T-cell (primary cell): ENCODE results near the gene ZFP3. TPM values are rescaled to one million over a fixed set of nuclear protein-coding genes. Genes with fewer than 3 reads are reported as not detected.
"Not testable (repeated sequence)": the region's sequence is repeated elsewhere in the genome, so short reads cannot be mapped to it uniquely, and the experiment has no call there.

Experiments used
- ATAC-seq, 4 experiments: fragments of 200-7000 bp in 3 of 4; fragments of 150-1000 bp in 1 of 4; cut with Tn5 transposase; replicated peaks in 1 of 4; 1 replicate in 3 of 4; 2 replicates in 1 of 4; pipeline ENCODE4 v1.10.0; 2021; ENCODE audit warnings: moderate library complexity in 3 of 4, mild to moderate bottlenecking in 2 of 4, moderate number of reproducible peaks in 1 of 4
- CTCF ChIA-PET, 2 donors: fragments of 300-600 bp; sonication (Branson Sonifier 250); formaldehyde crosslinking; loops; one replicate each; lab custom pipeline; 2022; ENCODE audit warnings: antibody characterized with exemption in 2 of 2; lab: Charles Lee
- POLR2A ChIA-PET, 2 donors: fragments of 300-600 bp; sonication (Branson Sonifier 250); formaldehyde crosslinking; loops; one replicate each; lab custom pipeline; 2022; ENCODE audit warnings: antibody characterized with exemption in 2 of 2; lab: Charles Lee
- DNase-seq, 35 experiments: peaks; one replicate each; pipeline versions ENCODE4 v3.0.0 to v3.0.0-alpha.2; 2013 to 2023
- H3K27ac ChIP-seq: one replicate; pipeline ENCODE4 v1.5.1; 2013; ENCODE audit warnings: low read length
- H3K27me3 ChIP-seq, 2 experiments: replicated peaks in 1 of 2; 1 replicate in 1 of 2; 2 replicates in 1 of 2; pipeline versions ENCODE4 v1.6.1 to v1.7.0; 2013; ENCODE audit warnings: low read length in 1 of 2, mixed read lengths in 1 of 2; ENCODE audit not compliant: control insufficient read depth in 2 of 2, insufficient read depth in 2 of 2; ENCODE audit errors: extremely low read depth in 1 of 2
- H3K36me3 ChIP-seq, 2 donors: 1 replicate in 1 of 2; 2 replicates in 1 of 2; pipeline versions ENCODE4 v1.6.1 to v1.7.0; 2013; ENCODE audit warnings: low read length in 1 of 2; ENCODE audit not compliant: control insufficient read depth in 2 of 2, insufficient read depth in 1 of 2; ENCODE audit errors: extremely low read depth in 1 of 2
- H3K4me1 ChIP-seq, 2 experiments: 1 replicate in 1 of 2; 2 replicates in 1 of 2; pipeline versions ENCODE4 v1.6.1 to v1.7.0; 2013; ENCODE audit warnings: low read length in 2 of 2, mixed read lengths in 1 of 2; ENCODE audit not compliant: insufficient read depth in 2 of 2, control insufficient read depth in 1 of 2; ENCODE audit errors: extremely low read depth in 1 of 2
- H3K4me3 ChIP-seq, 2 donors: 1 replicate in 1 of 2; 2 replicates in 1 of 2; pipeline versions ENCODE4 v1.5.1 to v1.7.0; 2013; ENCODE audit warnings: mild to moderate bottlenecking in 2 of 2, low read length in 1 of 2, moderate library complexity in 1 of 2; ENCODE audit not compliant: control insufficient read depth in 1 of 2; ENCODE audit errors: extremely low read depth in 1 of 2
- H3K9me3 ChIP-seq: 2 replicates; pipeline ENCODE4 v1.7.0; 2013
- H3K27ac Mint-ChIP-seq, 2 donors: one replicate each; pipeline ENCODE4 v1.8.0; 2020 to 2021; ENCODE audit warnings: mild to moderate bottlenecking in 2 of 2, mixed read lengths in 2 of 2
- H3K27me3 Mint-ChIP-seq, 2 donors: one replicate each; pipeline ENCODE4 v1.8.0; 2021 to 2022; ENCODE audit warnings: mixed read lengths in 2 of 2
- H3K36me3 Mint-ChIP-seq: one replicate; pipeline ENCODE4 v1.8.0; 2021; ENCODE audit warnings: mixed read lengths
- H3K4me1 Mint-ChIP-seq, 3 donors: one replicate each; pipeline ENCODE4 v1.8.0; 2020 to 2022; ENCODE audit warnings: mixed read lengths in 3 of 3, mild to moderate bottlenecking in 1 of 3
- H3K4me3 Mint-ChIP-seq, 3 donors: one replicate each; pipeline ENCODE4 v1.8.0; 2020 to 2022; ENCODE audit warnings: mild to moderate bottlenecking in 3 of 3, mixed read lengths in 3 of 3, moderate library complexity in 3 of 3
- H3K9me3 Mint-ChIP-seq, 3 donors: one replicate each; pipeline ENCODE4 v1.8.0; 2020 to 2022; ENCODE audit warnings: mixed read lengths in 3 of 3
- WGBS: methylation state at CpG from one replicate; pipeline ENCODE4 v1.1.5; 2013; ENCODE audit warnings: missing lambda C conversion rate; ENCODE audit not compliant: insufficient coverage; 5-methylcytosine and 5-hydroxymethylcytosine counted together
- total RNA-seq, 35 experiments: library from RNA in 6 of 35; stranded (reverse) in 6 of 35; fragments of 120-200 nt in 1 of 35; gene quantifications; one replicate each; pipeline versions ENCODE4 v1.2.1 to v1.2.4 and lab custom pipeline; 2013 to 2026

The ZFP3 gene
- total RNA-seq (10 to 100 TPM in 1 of 5 donors, 1 to 10 TPM in 4; 3.3 to 10.4 (median 8.5) TPM), total RNA-seq (lab: John Stamatoyannopoulos, UW) (8.0 to 36.3 (median 14.2) reads per million in 29 experiments)
- total RNA-seq (2013): 7.6 TPM

DNA sequence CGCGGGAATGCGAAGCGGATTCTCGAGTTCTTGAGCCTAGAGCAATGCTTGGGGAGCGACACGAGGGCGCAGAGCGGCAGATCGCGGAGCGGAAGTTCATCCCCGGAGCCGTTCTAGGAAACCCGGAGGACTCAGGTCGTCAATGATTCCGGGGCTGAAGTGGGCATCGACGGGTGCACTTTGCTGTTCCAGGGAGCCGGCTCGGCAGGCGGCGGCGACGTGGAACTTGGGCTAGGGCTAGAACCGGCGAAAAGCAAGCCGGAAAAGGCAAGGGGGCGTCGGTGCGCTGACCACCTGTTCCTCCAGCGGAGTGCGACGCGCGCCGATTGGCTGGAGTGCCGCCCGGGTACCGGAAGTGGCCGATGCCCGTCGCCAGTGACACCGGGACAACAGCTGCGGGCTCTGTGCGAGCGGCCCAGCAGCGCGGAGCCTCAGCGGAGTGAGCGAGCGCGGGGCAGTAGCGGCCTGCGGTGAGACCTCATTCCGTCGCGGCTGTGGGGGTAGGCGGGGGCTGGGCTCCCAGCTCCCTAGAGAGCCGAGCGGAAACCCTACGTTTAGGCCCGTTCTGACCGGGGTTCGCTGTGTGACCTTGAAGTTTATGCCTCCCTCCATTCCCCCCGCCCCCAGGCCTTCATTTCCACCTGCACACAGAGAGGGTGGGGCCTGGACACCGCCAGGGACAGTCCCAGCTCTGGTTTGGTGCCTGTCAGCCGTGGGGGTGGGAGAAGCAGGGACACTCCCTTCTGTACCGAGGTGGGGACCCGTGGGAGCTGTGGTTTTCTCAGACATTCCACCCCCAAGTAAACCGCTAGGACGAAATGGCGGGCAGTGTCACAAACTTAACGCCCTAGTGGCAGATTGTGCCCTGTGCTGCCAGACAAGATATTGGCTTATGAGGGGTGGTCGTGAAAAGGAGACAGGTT is at the start of gene ZFP3:
Gene ZFP3, plus strand, starts transcription at position 362 of the 923 bp plus-strand sequence. CDS start 13,038 bp downstream, outside the sequence.
- H3K27ac Mint-ChIP-seq: peak within 1 kb of the TSS; percentile 83 to 88
- no peaks in the 10 kb centered on the region for H3K9me3 Mint-ChIP-seq
- POLR2A ChIA-PET: no interaction called here
- peaks cover 11% of the 10 kb centered on the region for H3K36me3 Mint-ChIP-seq
- DNase-seq (peak; percentile 36 to 79 (median 59)), ATAC-seq (peak; percentile 81 to 90 (median 84))
- H3K27me3 Mint-ChIP-seq: no peaks in the 10 kb centered on the region
- CTCF ChIA-PET: interaction anchor here (0.5 to 1.3 kb wide), 6 partner anchors 15 to 695 kb away, joined by 3 to 8 read pairs (median 4); partner anchors contain the start of gene SPAG7 (in 1 of the 2)
- peaks cover 4% of the 10 kb centered on the region in 2 donors for H3K36me3 ChIP-seq
- peak within 1 kb of the TSS; percentile 88 to 91 for H3K4me3 ChIP-seq
- H3K27me3 ChIP-seq: peaks cover 0 to 3% of the 10 kb centered on the region in 2 experiments
- peaks cover 26 to 33% (median 28%) of the 10 kb centered on the region in 3 donors for H3K4me1 Mint-ChIP-seq
- H3K4me1 ChIP-seq: peaks cover 2 to 17% of the 10 kb centered on the region in 2 experiments
- H3K9me3 ChIP-seq: no peaks in the 10 kb centered on the region
- H3K27ac ChIP-seq: peak within 1 kb of the TSS; percentile 57
- 2% methylated on average over 60 of the region's 75 CpGs for WGBS
- peak within 1 kb of the TSS; percentile 91 to 92 (median 92) for H3K4me3 Mint-ChIP-seq

DNA sequence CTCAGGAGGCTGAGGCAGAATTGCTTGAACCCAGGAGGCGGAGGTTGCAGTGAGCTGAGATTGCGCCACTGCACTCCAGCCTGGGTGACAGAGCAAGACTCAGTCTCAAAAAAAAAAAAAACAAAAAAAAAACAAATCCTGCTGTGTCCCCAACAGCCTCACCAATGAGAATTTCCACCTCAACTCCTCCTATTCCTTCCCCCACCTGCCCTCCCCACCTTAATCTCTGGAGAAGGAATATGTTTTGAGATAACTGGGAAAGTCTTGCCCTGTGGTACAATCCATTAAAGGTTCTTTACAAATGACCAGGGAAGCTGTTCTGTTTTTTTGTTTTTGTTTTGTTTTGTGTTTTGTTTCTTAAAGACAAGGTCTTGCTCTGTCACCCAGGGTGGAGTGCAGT is 48.1 kb upstream of the ZFP3 start:
- H3K36me3 ChIP-seq, H3K9me3 Mint-ChIP-seq, H3K27me3 Mint-ChIP-seq, H3K4me3 ChIP-seq, H3K9me3 ChIP-seq, ATAC-seq, DNase-seq, H3K4me3 Mint-ChIP-seq, H3K27ac ChIP-seq, H3K36me3 Mint-ChIP-seq: not testable (repeated sequence)
- WGBS: no CpG with 5 or more reads among the region's 2 CpGs
- H3K27me3 ChIP-seq: peaks cover 0 to 14% of the 10 kb centered on the region in 2 experiments
- ChIA-PET CTCF (interaction anchor here (0.6 to 3.1 kb wide), 6 partner anchors 15 to 656 kb away, joined by 3 to 13 read pairs (median 10); no protein-coding TSS in a partner anchor), POLR2A (interaction anchor here in 1 of 2 donors (0.6 kb wide), 1 partner anchor 172 kb away, joined by 6 read pairs; no protein-coding TSS in a partner anchor)
- H3K4me1 Mint-ChIP-seq: peaks cover 25 to 29% (median 26%) of the 10 kb centered on the region in 3 donors
- peaks cover 10 to 29% of the 10 kb centered on the region in 2 experiments for H3K4me1 ChIP-seq
- H3K27ac Mint-ChIP-seq: peak overlapping the region; percentile 91

DNA sequence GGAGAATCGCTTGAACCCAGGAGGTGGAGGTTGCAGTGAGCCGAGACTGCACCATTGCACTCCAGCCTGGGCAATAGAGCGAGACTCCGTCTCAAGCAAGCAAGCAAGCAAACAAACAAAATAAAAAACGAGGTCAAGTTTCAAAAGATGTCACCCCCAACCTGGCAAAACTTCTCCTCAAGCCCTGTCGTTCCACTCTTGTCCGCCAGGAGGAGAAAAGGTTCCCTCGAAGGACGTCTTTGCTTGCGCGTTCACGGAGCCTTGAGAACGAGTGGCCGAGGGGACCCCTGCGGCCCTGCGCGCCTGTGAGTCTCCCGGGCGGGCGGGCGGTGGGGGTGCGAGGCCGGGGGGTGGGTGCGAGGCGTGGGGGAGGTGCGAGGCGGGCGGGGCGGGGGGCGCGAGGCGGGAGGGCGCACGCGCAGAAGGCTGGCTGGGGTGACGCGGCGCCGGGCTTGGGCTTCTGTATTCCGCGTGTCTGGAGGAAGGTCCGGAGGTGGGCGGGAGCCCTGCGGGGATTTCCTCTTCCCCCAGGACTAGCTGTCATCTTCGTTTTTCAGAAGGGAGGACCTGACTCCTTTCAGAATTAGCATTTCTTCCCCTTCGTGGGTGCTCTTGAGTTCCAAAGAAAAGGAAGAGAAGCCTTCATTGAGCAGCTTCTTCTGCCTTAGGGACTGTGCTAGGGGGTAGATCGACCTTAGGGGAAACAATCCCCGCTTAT is 46.7 kb upstream of the ZFP3 start:
- Mint-ChIP-seq H3K4me1 (peaks cover 25 to 29% (median 26%) of the 10 kb centered on the region in 3 donors), H3K36me3 (no peaks in the 10 kb centered on the region)

DNA sequence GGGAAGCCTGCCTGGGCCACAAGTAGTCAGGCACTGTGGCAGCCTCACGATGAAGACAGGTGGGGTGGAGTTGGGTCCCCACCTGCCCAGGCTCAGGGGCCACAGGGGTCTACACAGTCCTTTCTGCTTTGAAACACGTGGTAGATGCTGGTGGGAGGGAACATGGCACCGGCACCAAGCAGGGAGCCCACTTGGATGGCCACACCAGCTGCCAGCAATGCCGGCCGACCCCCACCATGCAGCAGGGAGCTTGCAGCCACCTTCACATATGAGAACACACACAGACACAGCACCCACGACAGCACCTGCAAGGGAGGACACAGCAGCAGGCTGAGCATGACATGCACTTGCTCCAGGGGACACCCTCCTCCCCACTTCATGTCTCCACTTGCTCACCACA is 45.4 kb upstream of the ZFP3 start:
- H3K27me3 ChIP-seq: peaks cover 0 to 20% of the 10 kb centered on the region in 2 experiments
- DNase-seq (no peak), ATAC-seq (no peak)
- H3K4me3 ChIP-seq: no peak overlapping the region
- H3K4me1 ChIP-seq: peaks cover 10 to 36% of the 10 kb centered on the region in 2 experiments
- WGBS: 87% methylated on average over 5 of the region's 6 CpGs
- H3K9me3 ChIP-seq: no peaks in the 10 kb centered on the region
- H3K4me3 Mint-ChIP-seq: no peak overlapping the region
- H3K27ac ChIP-seq: no peak overlapping the region
- H3K9me3 Mint-ChIP-seq: no peaks in the 10 kb centered on the region
- no peak overlapping the region for H3K27ac Mint-ChIP-seq
- H3K36me3 ChIP-seq: no peaks in the 10 kb centered on the region
- ChIA-PET CTCF (interaction anchor here in 1 of 2 donors (1.2 to 3.1 kb wide), 3 partner anchors 16 to 46 kb away, joined by 3 to 13 read pairs (median 12); no protein-coding TSS in a partner anchor), POLR2A (no interaction called here)
- no peaks in the 10 kb centered on the region for H3K27me3 Mint-ChIP-seq
- peaks cover 25 to 29% (median 26%) of the 10 kb centered on the region in 3 donors for H3K4me1 Mint-ChIP-seq
- no peaks in the 10 kb centered on the region for H3K36me3 Mint-ChIP-seq

More for the DNA sequence above, 46.7 kb upstream of the ZFP3 start:
- no peaks in the 10 kb centered on the region for H3K9me3 Mint-ChIP-seq
- WGBS: 2% methylated on average over 17 of the region's 48 CpGs
- Histone ChIP-seq H3K27ac (peak overlapping the region; percentile 64), H3K4me3 (peak overlapping the region; percentile 44 to 54), H3K4me1 (peaks cover 10 to 36% of the 10 kb centered on the region in 2 experiments), H3K27me3 (peaks cover 0 to 20% of the 10 kb centered on the region in 2 experiments), H3K36me3 (no peaks in the 10 kb centered on the region), H3K9me3 (no peaks in the 10 kb centered on the region)
- peak; percentile 79 to 86 (median 82) for ATAC-seq
- ChIA-PET POLR2A (no interaction called here), CTCF (interaction anchor here (0.5 to 3.1 kb wide), 12 partner anchors 18 to 1405 kb away, joined by 3 to 13 read pairs (median 4); no protein-coding TSS in a partner anchor)
- peak overlapping the region; percentile 91 for H3K27ac Mint-ChIP-seq
- peak overlapping the region; percentile 74 to 85 (median 84) for H3K4me3 Mint-ChIP-seq
- no peaks in the 10 kb centered on the region for H3K27me3 Mint-ChIP-seq
- peak; percentile 59 to 92 (median 79) for DNase-seq

DNA sequence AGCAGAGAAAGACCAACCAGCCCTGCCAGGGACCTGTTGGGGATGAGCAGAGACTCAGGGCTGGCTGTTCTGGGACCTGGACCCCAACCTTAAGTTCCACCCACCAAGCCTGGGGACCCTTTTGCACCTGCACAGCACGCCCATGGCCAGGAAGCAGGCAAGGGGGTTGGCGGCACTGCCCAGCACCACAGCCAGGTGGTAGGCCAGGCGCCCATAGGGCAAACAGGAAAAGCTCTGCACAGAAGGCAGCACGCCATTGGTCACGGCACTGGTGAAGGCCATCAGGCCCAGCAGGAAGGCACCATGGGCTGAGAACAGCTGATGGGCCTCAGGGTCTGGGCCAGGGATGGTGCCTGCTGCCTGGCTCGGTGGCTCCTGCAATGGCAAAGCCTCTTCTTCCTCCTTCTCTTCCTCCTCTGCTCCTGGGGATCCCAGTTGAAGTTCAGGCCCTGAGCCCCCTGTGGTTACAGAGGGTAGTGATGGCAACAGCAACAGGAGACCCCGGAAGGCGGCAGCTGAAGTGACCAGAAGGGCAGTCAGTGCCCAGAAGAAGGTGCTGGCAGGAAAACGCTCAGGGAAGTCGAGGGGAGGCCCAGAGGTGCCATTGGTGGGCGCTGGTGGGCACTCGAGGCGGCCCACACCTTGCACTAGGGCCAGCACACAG is 44.8 kb upstream of the ZFP3 start:
- Mint-ChIP-seq H3K4me1 (peaks cover 25 to 29% (median 26%) of the 10 kb centered on the region in 3 donors), H3K9me3 (no peaks in the 10 kb centered on the region), H3K4me3 (no peak overlapping the region), H3K36me3 (no peaks in the 10 kb centered on the region), H3K27ac (no peak overlapping the region), H3K27me3 (no peaks in the 10 kb centered on the region)
- 89% methylated on average over 12 of the region's 13 CpGs for WGBS
- Histone ChIP-seq H3K27ac (no peak overlapping the region), H3K36me3 (no peaks in the 10 kb centered on the region), H3K9me3 (no peaks in the 10 kb centered on the region), H3K27me3 (peaks cover 0 to 20% of the 10 kb centered on the region in 2 experiments), H3K4me1 (peaks cover 10 to 36% of the 10 kb centered on the region in 2 experiments), H3K4me3 (no peak overlapping the region)
- no peak for ATAC-seq
- ChIA-PET POLR2A (no interaction called here), CTCF (no interaction called here)
- no peak for DNase-seq
